Skeletal muscle satellite cell (primary cell): ENCODE results near the gene CDH12.

Experiments used
- H3K27me3 ChIP-seq: 2 replicates; pipeline ENCODE4 v1.7.0; 2013; ENCODE audit warnings: low read length; ENCODE audit not compliant: control insufficient read depth, insufficient read depth
- H3K36me3 ChIP-seq: 2 replicates; pipeline ENCODE4 v1.7.0; 2013; ENCODE audit warnings: mild to moderate bottlenecking, control low read depth, low read length; ENCODE audit not compliant: insufficient read depth
- H3K4me1 ChIP-seq: 2 replicates; pipeline ENCODE4 v1.7.0; 2013; ENCODE audit warnings: low read length; ENCODE audit not compliant: control insufficient read depth, insufficient read depth
- H3K4me2 ChIP-seq: 2 replicates; pipeline ENCODE4 v1.7.0; 2013; ENCODE audit warnings: mild to moderate bottlenecking, low read length
- H3K4me3 ChIP-seq: 2 replicates; pipeline ENCODE4 v1.7.0; 2013; ENCODE audit warnings: low read length
- H3K9ac ChIP-seq: 2 replicates; pipeline ENCODE4 v1.7.0; 2013; ENCODE audit warnings: mild to moderate bottlenecking, low read depth, low read length, moderate library complexity
- H3K9me3 ChIP-seq: replicated peaks from 2 replicates; pipeline ENCODE4 v1.7.0; 2013; ENCODE audit warnings: mild to moderate bottlenecking, control low read depth, low read length

The CDH12 gene

GRCh38 chr5:21856987-21857386, 996.2 kb downstream of the CDH12 start:
- no peaks in the 10 kb centered on the region for H3K27me3 ChIP-seq
- no peaks in the 10 kb centered on the region for H3K36me3 ChIP-seq
- no peak overlapping the region for H3K9ac ChIP-seq
- no peaks in the 10 kb centered on the region for H3K9me3 ChIP-seq
- no peak overlapping the region for H3K4me3 ChIP-seq
- H3K4me2 ChIP-seq, result no peak overlapping the region
- no peaks in the 10 kb centered on the region for H3K4me1 ChIP-seq

GRCh38 chr5:21847300-21847699, 1005.8 kb downstream of the CDH12 start:
- Histone ChIP-seq H3K4me3 (no peak overlapping the region), H3K9ac (no peak overlapping the region), H3K4me2 (no peak overlapping the region), H3K27me3 (no peaks in the 10 kb centered on the region), H3K36me3 (no peaks in the 10 kb centered on the region), H3K9me3 (no peaks in the 10 kb centered on the region), H3K4me1 (no peaks in the 10 kb centered on the region)

- no peak overlapping the region for H3K4me3 ChIP-seq
- no peak overlapping the region for H3K9ac ChIP-seq
- no peaks in the 10 kb centered on the region for H3K27me3 ChIP-seq
- H3K4me1 ChIP-seq, result no peaks in the 10 kb centered on the region
- H3K9me3 ChIP-seq, result no peaks in the 10 kb centered on the region
- no peak overlapping the region for H3K4me2 ChIP-seq
- no peaks in the 10 kb centered on the region for H3K36me3 ChIP-seq
Measured at GRCh38 chr5:21844960-21845359, 1008.2 kb downstream of the CDH12 start.

- no peak overlapping the region for H3K4me3 ChIP-seq
- no peak overlapping the region for H3K9ac ChIP-seq
- no peaks in the 10 kb centered on the region for H3K9me3 ChIP-seq
- H3K4me2 ChIP-seq, result no peak overlapping the region
- H3K4me1 ChIP-seq, result no peaks in the 10 kb centered on the region
- H3K27me3 ChIP-seq, result no peaks in the 10 kb centered on the region
- H3K36me3 ChIP-seq, result no peaks in the 10 kb centered on the region
Measured at GRCh38 chr5:21834863-21835262, 1018.3 kb downstream of the CDH12 start.

- Histone ChIP-seq H3K9me3 (no peaks in the 10 kb centered on the region), H3K4me2 (no peak overlapping the region), H3K4me3 (no peak overlapping the region), H3K4me1 (no peaks in the 10 kb centered on the region), H3K27me3 (no peaks in the 10 kb centered on the region), H3K36me3 (no peaks in the 10 kb centered on the region), H3K9ac (no peak overlapping the region)
Measured at GRCh38 chr5:21831145-21831787, 1021.9 kb downstream of the CDH12 start.

GRCh38 chr5:21826884-21827283, 1026.3 kb downstream of the CDH12 start:
- no peak overlapping the region for H3K4me2 ChIP-seq
- no peak overlapping the region for H3K9ac ChIP-seq
- H3K9me3 ChIP-seq, result no peaks in the 10 kb centered on the region
- no peak overlapping the region for H3K4me3 ChIP-seq
- H3K27me3 ChIP-seq, result no peaks in the 10 kb centered on the region
- no peaks in the 10 kb centered on the region for H3K36me3 ChIP-seq
- peaks cover 13% of the 10 kb centered on the region for H3K4me1 ChIP-seq

- H3K4me3 ChIP-seq, result no peak overlapping the region
- H3K4me2 ChIP-seq, result peak overlapping the region; percentile 12
- no peak overlapping the region for H3K9ac ChIP-seq
- no peaks in the 10 kb centered on the region for H3K27me3 ChIP-seq
- peaks cover 13% of the 10 kb centered on the region for H3K4me1 ChIP-seq
- no peaks in the 10 kb centered on the region for H3K36me3 ChIP-seq
- no peaks in the 10 kb centered on the region for H3K9me3 ChIP-seq
Measured at GRCh38 chr5:21823588-21823987, 1029.6 kb downstream of the CDH12 start.

- Histone ChIP-seq H3K27me3 (no peaks in the 10 kb centered on the region), H3K4me1 (peaks cover 13% of the 10 kb centered on the region), H3K36me3 (no peaks in the 10 kb centered on the region), H3K4me3 (no peak overlapping the region), H3K9ac (no peak overlapping the region), H3K4me2 (peak overlapping the region; percentile 12), H3K9me3 (no peaks in the 10 kb centered on the region)
Measured at GRCh38 chr5:21823076-21823574, 1030.0 kb downstream of the CDH12 start.

- Histone ChIP-seq H3K9ac (no peak overlapping the region), H3K4me3 (no peak overlapping the region), H3K9me3 (no peaks in the 10 kb centered on the region), H3K4me2 (no peak overlapping the region), H3K4me1 (peaks cover 13% of the 10 kb centered on the region), H3K36me3 (no peaks in the 10 kb centered on the region), H3K27me3 (no peaks in the 10 kb centered on the region)
Measured at GRCh38 chr5:21820527-21820926, 1032.6 kb downstream of the CDH12 start.

- Histone ChIP-seq H3K27me3 (no peaks in the 10 kb centered on the region), H3K36me3 (no peaks in the 10 kb centered on the region), H3K4me1 (peaks cover 5% of the 10 kb centered on the region), H3K4me3 (peak overlapping the region; percentile 59), H3K9me3 (no peaks in the 10 kb centered on the region), H3K4me2 (peak overlapping the region; percentile 70), H3K9ac (peak overlapping the region; percentile 69)
Measured at GRCh38 chr5:21818370-21818720, 1034.8 kb downstream of the CDH12 start.

- Histone ChIP-seq H3K27me3 (no peaks in the 10 kb centered on the region), H3K4me2 (peak overlapping the region; percentile 70), H3K9me3 (no peaks in the 10 kb centered on the region), H3K4me3 (peak overlapping the region; percentile 59), H3K9ac (peak overlapping the region; percentile 69), H3K4me1 (no peaks in the 10 kb centered on the region), H3K36me3 (no peaks in the 10 kb centered on the region)
Measured at GRCh38 chr5:21817668-21818369, 1035.3 kb downstream of the CDH12 start.
